HG02642 (cell line): Measurements from ENCODE around the gene AP5S1.

Source experiments
- ATAC-seq: cut with Tn5 transposase; IDR thresholded peaks from one replicate; pipeline ENCODE4 v1.9.1; 2021; ENCODE audit warnings: mild to moderate bottlenecking; ENCODE audit not compliant: unreplicated experiment, poor library complexity

AP5S1 gene

GRCh38 chr20:3820048-3820900 lies at the start of gene AP5S1:
Gene AP5S1, plus strand, starts transcription at chr20:3820547. Its CDS starts 1,571 bp downstream, at chr20:3822118.
- ATAC-seq: peak; percentile 88

GRCh38 chr20:3771552-3772058 lies 48.7 kb upstream of the AP5S1 start:
- no peak for ATAC-seq

- ATAC-seq: no peak
Measured at GRCh38 chr20:3775457-3776108, 44.8 kb upstream of the AP5S1 start.

GRCh38 chr20:3777381-3777715 lies 43.0 kb upstream of the AP5S1 start:
- no peak for ATAC-seq

- ATAC-seq: no peak
Measured at GRCh38 chr20:3777716-3778629, 42.4 kb upstream of the AP5S1 start.

- ATAC-seq: no peak
Measured at GRCh38 chr20:3778976-3779375, 41.4 kb upstream of the AP5S1 start.

- peak; percentile 53 for ATAC-seq
Measured at GRCh38 chr20:3781153-3781910, 39.0 kb upstream of the AP5S1 start, which contains the start of gene SPEF1. Gene SPEF1, minus strand, starts transcription at chr20:3781448. Its CDS starts 161 bp downstream, at chr20:3781287.

- ATAC-seq: no peak
Measured at GRCh38 chr20:3782597-3782996, 37.8 kb upstream of the AP5S1 start.

GRCh38 chr20:3783068-3783489 lies 37.3 kb upstream of the AP5S1 start:
- ATAC-seq: no peak

- no peak for ATAC-seq
Measured at GRCh38 chr20:3783511-3784195, 36.7 kb upstream of the AP5S1 start.

- ATAC-seq: no peak
Measured at GRCh38 chr20:3784216-3784853, 36.0 kb upstream of the AP5S1 start.

- ATAC-seq: no peak
Measured at GRCh38 chr20:3784863-3785239, 35.5 kb upstream of the AP5S1 start.

- no peak for ATAC-seq
Measured at GRCh38 chr20:3785240-3786125, 34.9 kb upstream of the AP5S1 start.

- ATAC-seq: peak; percentile 19
Measured at GRCh38 chr20:3786126-3786484, 34.2 kb upstream of the AP5S1 start.

GRCh38 chr20:3786665-3787323 lies 33.6 kb upstream of the AP5S1 start, which contains the start of gene CENPB:
Gene CENPB, minus strand, starts transcription at chr20:3786740. Its CDS starts 257 bp downstream, at chr20:3786483.
- peak; percentile 87 for ATAC-seq

- ATAC-seq: no peak
Measured at GRCh38 chr20:3787324-3788014, 32.9 kb upstream of the AP5S1 start.
